ENCODE results near the gene CCNE1.

Gene CCNE1

GRCh38 chr19:29772696-29773095 is 39.1 kb upstream of the CCNE1 start:
- Histone ChIP-seq H3K27me3 (ENCODE audit: control insufficient read depth, insufficient read depth, low read length, poor library complexity, severe bottlenecking) (no peaks in the 10 kb centered on the region), H3K4me3 (ENCODE audit: insufficient read depth, low read depth, low read length) (no peak overlapping the region), H3K27ac (ENCODE audit: insufficient read depth, low read depth, low read length, poor library complexity, severe bottlenecking) (no peak overlapping the region), H3K36me3 (ENCODE audit: control insufficient read depth, insufficient read depth, low read length) (no peaks in the 10 kb centered on the region), H3K4me1 (ENCODE audit: control insufficient read depth, insufficient read depth, low read length) (peaks cover 8% of the 10 kb centered on the region), H3K9me3 (ENCODE audit: control insufficient read depth, low read length) (no peaks in the 10 kb centered on the region)
- WGBS, 2 experiments = 93 to 96% methylated on average over 6 of the region's 6 CpGs

- peaks cover 8% of the 10 kb centered on the region for H3K4me1 ChIP-seq (ENCODE audit: control insufficient read depth, insufficient read depth, low read length)
- H3K27ac ChIP-seq (ENCODE audit: insufficient read depth, low read depth, low read length, poor library complexity, severe bottlenecking) = no peak overlapping the region
- no peaks in the 10 kb centered on the region for H3K27me3 ChIP-seq (ENCODE audit: control insufficient read depth, insufficient read depth, low read length, poor library complexity, severe bottlenecking)
- 91 to 92% methylated on average over 8 of the region's 8 CpGs for WGBS, 2 experiments
- H3K36me3 ChIP-seq (ENCODE audit: control insufficient read depth, insufficient read depth, low read length) = no peaks in the 10 kb centered on the region
- no peak overlapping the region for H3K4me3 ChIP-seq (ENCODE audit: insufficient read depth, low read depth, low read length)
- H3K9me3 ChIP-seq (ENCODE audit: control insufficient read depth, low read length) = no peaks in the 10 kb centered on the region
Observed at GRCh38 chr19:29773141-29773540, 38.6 kb upstream of the CCNE1 start.

- WGBS, 2 experiments = 88 to 92% methylated on average over 6 of the region's 6 CpGs
- H3K36me3 ChIP-seq (ENCODE audit: control insufficient read depth, insufficient read depth, low read length) = no peaks in the 10 kb centered on the region
- no peaks in the 10 kb centered on the region for H3K27me3 ChIP-seq (ENCODE audit: control insufficient read depth, insufficient read depth, low read length, poor library complexity, severe bottlenecking)
- H3K9me3 ChIP-seq (ENCODE audit: control insufficient read depth, low read length) = no peaks in the 10 kb centered on the region
- peaks cover 8% of the 10 kb centered on the region for H3K4me1 ChIP-seq (ENCODE audit: control insufficient read depth, insufficient read depth, low read length)
- no peak overlapping the region for H3K4me3 ChIP-seq (ENCODE audit: insufficient read depth, low read depth, low read length)
- no peak overlapping the region for H3K27ac ChIP-seq (ENCODE audit: insufficient read depth, low read depth, low read length, poor library complexity, severe bottlenecking)
Observed at GRCh38 chr19:29774126-29774525, 37.7 kb upstream of the CCNE1 start.

GRCh38 chr19:29777781-29778309 is 33.9 kb upstream of the CCNE1 start:
- Histone ChIP-seq H3K27ac (ENCODE audit: insufficient read depth, low read depth, low read length, poor library complexity, severe bottlenecking) (no peak overlapping the region), H3K4me3 (ENCODE audit: insufficient read depth, low read depth, low read length) (no peak overlapping the region), H3K36me3 (ENCODE audit: control insufficient read depth, insufficient read depth, low read length) (no peaks in the 10 kb centered on the region), H3K27me3 (ENCODE audit: control insufficient read depth, insufficient read depth, low read length, poor library complexity, severe bottlenecking) (no peaks in the 10 kb centered on the region), H3K4me1 (ENCODE audit: control insufficient read depth, insufficient read depth, low read length) (peaks cover 8% of the 10 kb centered on the region), H3K9me3 (ENCODE audit: control insufficient read depth, low read length) (no peaks in the 10 kb centered on the region)
- WGBS, 2 experiments = 88 to 90% methylated on average over 6 of the region's 6 CpGs

GRCh38 chr19:29779921-29780320 is 31.9 kb upstream of the CCNE1 start:
- H3K9me3 ChIP-seq (ENCODE audit: control insufficient read depth, low read length) = no peaks in the 10 kb centered on the region
- no peaks in the 10 kb centered on the region for H3K27me3 ChIP-seq (ENCODE audit: control insufficient read depth, insufficient read depth, low read length, poor library complexity, severe bottlenecking)
- H3K4me3 ChIP-seq (ENCODE audit: insufficient read depth, low read depth, low read length) = no peak overlapping the region
- H3K36me3 ChIP-seq (ENCODE audit: control insufficient read depth, insufficient read depth, low read length) = no peaks in the 10 kb centered on the region
- no peak overlapping the region for H3K27ac ChIP-seq (ENCODE audit: insufficient read depth, low read depth, low read length, poor library complexity, severe bottlenecking)
- 72 to 74% methylated on average over 9 of the region's 9 CpGs for WGBS, 2 experiments
- peaks cover 7% of the 10 kb centered on the region for H3K4me1 ChIP-seq (ENCODE audit: control insufficient read depth, insufficient read depth, low read length)

GRCh38 chr19:29781386-29782259 is 30.2 kb upstream of the CCNE1 start:
- no peak overlapping the region for H3K27ac ChIP-seq (ENCODE audit: insufficient read depth, low read depth, low read length, poor library complexity, severe bottlenecking)
- no peaks in the 10 kb centered on the region for H3K27me3 ChIP-seq (ENCODE audit: control insufficient read depth, insufficient read depth, low read length, poor library complexity, severe bottlenecking)
- H3K9me3 ChIP-seq (ENCODE audit: control insufficient read depth, low read length) = no peaks in the 10 kb centered on the region
- no peak overlapping the region for H3K4me3 ChIP-seq (ENCODE audit: insufficient read depth, low read depth, low read length)
- H3K36me3 ChIP-seq (ENCODE audit: control insufficient read depth, insufficient read depth, low read length) = no peaks in the 10 kb centered on the region
- 93 to 94% methylated on average over 33 of the region's 33 CpGs for WGBS, 2 experiments
- no peaks in the 10 kb centered on the region for H3K4me1 ChIP-seq (ENCODE audit: control insufficient read depth, insufficient read depth, low read length)

GRCh38 chr19:29782260-29782580 is 29.6 kb upstream of the CCNE1 start:
- no peaks in the 10 kb centered on the region for H3K9me3 ChIP-seq (ENCODE audit: control insufficient read depth, low read length)
- no peaks in the 10 kb centered on the region for H3K36me3 ChIP-seq (ENCODE audit: control insufficient read depth, insufficient read depth, low read length)
- H3K27me3 ChIP-seq (ENCODE audit: control insufficient read depth, insufficient read depth, low read length, poor library complexity, severe bottlenecking) = no peaks in the 10 kb centered on the region
- no peak overlapping the region for H3K4me3 ChIP-seq (ENCODE audit: insufficient read depth, low read depth, low read length)
- no peaks in the 10 kb centered on the region for H3K4me1 ChIP-seq (ENCODE audit: control insufficient read depth, insufficient read depth, low read length)
- 93 to 96% methylated on average over 13 of the region's 13 CpGs for WGBS, 2 experiments
- no peak overlapping the region for H3K27ac ChIP-seq (ENCODE audit: insufficient read depth, low read depth, low read length, poor library complexity, severe bottlenecking)

GRCh38 chr19:29783627-29784190 is 28.1 kb upstream of the CCNE1 start:
- no peaks in the 10 kb centered on the region for H3K36me3 ChIP-seq (ENCODE audit: control insufficient read depth, insufficient read depth, low read length)
- no peaks in the 10 kb centered on the region for H3K9me3 ChIP-seq (ENCODE audit: control insufficient read depth, low read length)
- H3K27ac ChIP-seq (ENCODE audit: insufficient read depth, low read depth, low read length, poor library complexity, severe bottlenecking) = no peak overlapping the region
- H3K27me3 ChIP-seq (ENCODE audit: control insufficient read depth, insufficient read depth, low read length, poor library complexity, severe bottlenecking) = no peaks in the 10 kb centered on the region
- no peak overlapping the region for H3K4me3 ChIP-seq (ENCODE audit: insufficient read depth, low read depth, low read length)
- WGBS, 2 experiments = 94% methylated on average over 12 of the region's 12 CpGs
- no peaks in the 10 kb centered on the region for H3K4me1 ChIP-seq (ENCODE audit: control insufficient read depth, insufficient read depth, low read length)

GRCh38 chr19:29784598-29785223 is 27.1 kb upstream of the CCNE1 start:
- H3K4me1 ChIP-seq (ENCODE audit: control insufficient read depth, insufficient read depth, low read length) = no peaks in the 10 kb centered on the region
- no peaks in the 10 kb centered on the region for H3K36me3 ChIP-seq (ENCODE audit: control insufficient read depth, insufficient read depth, low read length)
- H3K27ac ChIP-seq (ENCODE audit: insufficient read depth, low read depth, low read length, poor library complexity, severe bottlenecking) = no peak overlapping the region
- no peaks in the 10 kb centered on the region for H3K9me3 ChIP-seq (ENCODE audit: control insufficient read depth, low read length)
- H3K4me3 ChIP-seq (ENCODE audit: insufficient read depth, low read depth, low read length) = no peak overlapping the region
- WGBS, 2 experiments = 43 to 70% methylated on average over 1 of the region's 1 CpG
- H3K27me3 ChIP-seq (ENCODE audit: control insufficient read depth, insufficient read depth, low read length, poor library complexity, severe bottlenecking) = no peaks in the 10 kb centered on the region

GRCh38 chr19:29785360-29785759 is 26.4 kb upstream of the CCNE1 start:
- no peak overlapping the region for H3K4me3 ChIP-seq (ENCODE audit: insufficient read depth, low read depth, low read length)
- H3K36me3 ChIP-seq (ENCODE audit: control insufficient read depth, insufficient read depth, low read length) = no peaks in the 10 kb centered on the region
- 89 to 91% methylated on average over 5 of the region's 5 CpGs for WGBS, 2 experiments
- H3K4me1 ChIP-seq (ENCODE audit: control insufficient read depth, insufficient read depth, low read length) = no peaks in the 10 kb centered on the region
- no peaks in the 10 kb centered on the region for H3K9me3 ChIP-seq (ENCODE audit: control insufficient read depth, low read length)
- H3K27me3 ChIP-seq (ENCODE audit: control insufficient read depth, insufficient read depth, low read length, poor library complexity, severe bottlenecking) = no peaks in the 10 kb centered on the region
- H3K27ac ChIP-seq (ENCODE audit: insufficient read depth, low read depth, low read length, poor library complexity, severe bottlenecking) = no peak overlapping the region

Measured in ectodermal cell (in vitro differentiated cells).